GM12865 (cell line): ENCODE results near the gene HMGXB3.

Source experiments
- DNase-seq: peaks from one replicate; pipeline ENCODE4 v3.0.0; 2010; ENCODE audit warnings: low read depth
- H3K4me3 ChIP-seq: 2 replicates; pipeline ENCODE4 v1.5.1; 2011; ENCODE audit warnings: mild to moderate bottlenecking, low read depth, low read length, control low read depth
- TF ChIP-seq, protein P1 (sequence below): IDR thresholded peaks from 2 replicates; pipeline ENCODE4 v1.5.1; 2011; ENCODE audit warnings: low read length, control low read depth, low read depth, inconsistent platforms; ENCODE audit not compliant: insufficient read depth; ENCODE audit errors: missing control alignments

The HMGXB3 gene

DNA sequence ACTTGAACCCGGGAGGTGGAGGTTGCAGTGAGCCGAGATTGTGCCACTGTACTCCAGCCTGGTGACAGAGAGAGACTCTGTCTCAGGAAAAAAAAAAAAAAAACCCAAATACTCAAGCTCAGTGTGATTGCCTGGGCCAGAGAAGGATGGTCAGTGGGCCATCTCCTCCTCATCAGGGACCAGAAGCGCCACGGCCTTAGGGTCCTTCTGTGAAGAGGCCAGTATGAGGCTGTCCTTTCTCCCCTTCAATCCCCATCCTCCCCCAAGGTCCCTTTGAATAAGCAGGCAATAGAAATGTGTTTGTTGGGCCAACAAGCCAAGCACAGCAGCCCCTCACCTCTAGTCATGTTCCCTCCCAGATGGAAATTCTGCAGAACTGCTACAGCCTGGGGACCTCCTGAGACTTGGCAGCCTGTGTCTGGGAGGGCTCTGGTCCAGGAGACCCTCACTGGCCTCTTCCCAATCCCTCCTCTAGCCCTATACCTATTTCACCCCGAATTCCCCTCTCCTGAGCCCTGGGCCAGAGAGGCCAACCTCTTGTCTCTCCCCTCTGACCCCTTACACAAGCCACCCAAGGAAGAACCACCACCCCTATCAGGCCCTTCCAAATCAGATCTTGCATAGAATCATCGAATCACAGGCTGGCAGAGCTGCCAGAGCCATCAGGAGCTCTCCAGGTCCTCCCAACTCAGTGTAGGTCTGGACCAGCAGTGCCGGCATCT is 84.8 kb downstream of the HMGXB3 start:
- no peak for DNase-seq
- H3K4me3 ChIP-seq: no peak overlapping the region
- TF ChIP-seq, protein P1, sequence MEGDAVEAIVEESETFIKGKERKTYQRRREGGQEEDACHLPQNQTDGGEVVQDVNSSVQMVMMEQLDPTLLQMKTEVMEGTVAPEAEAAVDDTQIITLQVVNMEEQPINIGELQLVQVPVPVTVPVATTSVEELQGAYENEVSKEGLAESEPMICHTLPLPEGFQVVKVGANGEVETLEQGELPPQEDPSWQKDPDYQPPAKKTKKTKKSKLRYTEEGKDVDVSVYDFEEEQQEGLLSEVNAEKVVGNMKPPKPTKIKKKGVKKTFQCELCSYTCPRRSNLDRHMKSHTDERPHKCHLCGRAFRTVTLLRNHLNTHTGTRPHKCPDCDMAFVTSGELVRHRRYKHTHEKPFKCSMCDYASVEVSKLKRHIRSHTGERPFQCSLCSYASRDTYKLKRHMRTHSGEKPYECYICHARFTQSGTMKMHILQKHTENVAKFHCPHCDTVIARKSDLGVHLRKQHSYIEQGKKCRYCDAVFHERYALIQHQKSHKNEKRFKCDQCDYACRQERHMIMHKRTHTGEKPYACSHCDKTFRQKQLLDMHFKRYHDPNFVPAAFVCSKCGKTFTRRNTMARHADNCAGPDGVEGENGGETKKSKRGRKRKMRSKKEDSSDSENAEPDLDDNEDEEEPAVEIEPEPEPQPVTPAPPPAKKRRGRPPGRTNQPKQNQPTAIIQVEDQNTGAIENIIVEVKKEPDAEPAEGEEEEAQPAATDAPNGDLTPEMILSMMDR: no peak

DNA sequence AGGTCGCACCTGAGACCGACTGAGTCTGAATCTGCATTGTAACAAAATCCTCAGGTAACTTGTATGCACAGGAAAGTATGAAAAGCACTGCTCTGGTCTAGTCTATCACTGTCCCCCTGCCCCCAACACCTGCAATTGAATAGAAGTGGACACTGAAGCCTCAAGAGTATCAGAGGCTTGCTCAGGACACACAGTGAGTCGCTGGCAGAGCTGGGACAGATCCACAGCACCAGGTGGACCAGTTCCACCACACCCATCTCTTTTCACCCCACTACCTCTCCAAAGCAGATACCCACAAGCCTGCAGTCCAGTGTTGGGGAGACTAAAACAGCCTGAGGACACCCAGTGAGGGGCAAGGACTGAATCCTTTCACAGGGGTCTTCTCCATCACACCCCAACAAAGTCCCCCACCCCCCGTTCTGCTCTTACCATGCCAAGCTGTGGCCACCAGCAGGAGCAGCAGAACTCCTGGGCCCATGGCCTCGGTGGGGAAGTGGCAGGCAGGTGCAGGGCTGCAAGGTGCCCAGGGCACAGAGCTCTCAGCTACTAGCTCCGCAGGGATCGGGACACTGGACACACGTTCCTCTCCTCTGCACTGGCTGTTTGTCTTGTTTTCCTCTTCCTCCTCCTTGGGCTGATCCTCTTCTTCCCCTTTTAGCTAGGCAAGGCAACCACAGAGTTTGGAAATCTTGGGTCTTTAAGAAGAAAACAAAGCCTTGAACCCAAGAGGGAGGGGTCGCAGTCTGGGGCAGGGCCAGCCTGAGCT is 85.6 kb downstream of the HMGXB3 start, which contains the start of gene CSF1R:
CSF1R (minus strand) TSS at position 605 of the 766 bp plus-strand sequence; CDS start at position 478, 127 bp downstream.
- no peak within 1 kb of the TSS for H3K4me3 ChIP-seq
- TF ChIP-seq, protein P1: no peak
- DNase-seq: no peak

DNA sequence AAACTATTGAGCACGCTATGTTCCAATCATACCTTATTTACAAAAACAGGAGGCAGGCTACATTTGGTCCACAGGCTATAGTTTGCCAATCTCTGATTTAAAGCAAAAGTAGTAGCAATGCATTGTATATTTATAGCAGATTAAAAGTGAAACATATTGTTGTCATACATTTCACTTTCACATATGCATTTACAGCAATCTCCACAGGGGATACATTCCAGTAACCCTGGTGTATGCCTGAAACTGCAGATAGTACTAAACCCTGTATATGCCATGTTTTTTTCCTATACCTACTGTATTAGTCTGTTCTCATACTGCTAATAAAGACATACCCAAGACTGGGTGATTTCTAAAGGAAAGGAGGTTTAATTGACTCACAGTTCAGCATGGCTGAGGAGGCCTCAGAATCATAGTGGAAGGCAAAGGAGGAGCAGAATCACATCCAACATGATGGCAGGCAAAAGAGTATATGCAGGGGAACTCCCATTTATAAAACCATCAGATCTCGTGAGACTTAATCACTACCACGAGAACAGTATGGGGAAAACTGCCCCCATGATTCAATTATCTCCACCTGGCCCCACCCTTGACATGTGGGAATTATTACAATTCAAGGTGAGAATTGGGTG is 91.7 kb downstream of the HMGXB3 start:
- DNase-seq: peak; percentile 37
- H3K4me3 ChIP-seq: no peak overlapping the region
- TF ChIP-seq, protein P1: no peak

DNA sequence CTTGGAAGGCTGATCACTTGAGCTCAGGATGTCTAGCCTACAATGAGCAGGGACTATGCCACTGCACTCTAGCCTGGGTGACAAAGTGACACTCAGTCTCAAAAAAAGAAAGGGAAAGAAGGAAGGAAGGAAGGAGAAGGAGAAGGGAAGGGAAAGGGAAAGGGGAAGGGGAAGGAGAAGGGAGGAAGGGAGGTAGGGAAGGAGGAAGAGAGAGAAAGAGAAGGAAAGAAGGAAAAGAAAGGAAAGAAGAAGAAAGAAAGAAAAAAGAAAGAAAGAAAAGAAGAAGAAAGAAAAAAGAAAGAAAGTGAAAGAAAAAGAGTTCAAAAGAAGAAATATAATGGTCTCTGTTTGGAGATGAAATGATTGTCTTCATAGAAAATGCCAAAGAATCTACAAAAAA is 96.6 kb downstream of the HMGXB3 start:
- TF ChIP-seq, protein P1: no peak
- H3K4me3 ChIP-seq: no peak overlapping the region
- DNase-seq: no peak

DNA sequence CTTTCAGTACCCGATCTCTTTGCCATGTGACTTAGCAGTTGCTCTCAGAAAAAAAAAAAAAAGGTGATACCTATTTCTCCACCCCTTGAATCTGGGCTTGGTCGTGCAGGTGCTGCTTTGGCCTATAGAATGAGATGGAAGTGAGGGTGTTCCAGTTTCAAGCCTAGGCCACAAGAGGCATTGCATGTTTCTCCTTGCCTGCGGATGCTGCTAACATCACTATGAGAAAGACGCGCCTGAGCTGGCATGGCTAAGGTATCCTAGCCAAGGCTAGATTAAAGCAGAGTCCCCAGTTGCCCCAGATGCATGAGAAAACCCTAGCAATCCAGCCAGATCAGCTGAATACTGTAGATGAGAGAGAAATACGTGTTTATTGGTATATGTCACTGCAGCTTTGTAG is 100.5 kb downstream of the HMGXB3 start:
- TF ChIP-seq, protein P1: no peak
- no peak for DNase-seq
- H3K4me3 ChIP-seq: no peak overlapping the region
